Ovary (tissue), 9 donors: ENCODE measurements around the gene PEX6. TPM values are rescaled to one million over a fixed set of nuclear protein-coding genes. Genes with fewer than 3 reads are reported as not detected.

Experiments
- DNase-seq, 5 donors: peaks; one replicate each; pipeline ENCODE4 v3.0.0-alpha.2; 2019 to 2020
- H3K27ac ChIP-seq, 2 donors: fragments of 200-600 bp; one replicate each; pipeline versions ENCODE4 v1.5.1 to v1.8.0; 2019 to 2022
- H3K27me3 ChIP-seq: fragments of 200-600 bp; one replicate; pipeline ENCODE4 v1.8.0; 2022
- H3K36me3 ChIP-seq: fragments of 200-600 bp; sonication (generic); one replicate; pipeline ENCODE4 v1.5.1; 2019
- H3K4me1 ChIP-seq: one replicate; pipeline ENCODE4 v1.8.1; 2013; ENCODE audit warnings: mild to moderate bottlenecking, moderate library complexity; ENCODE audit not compliant: insufficient read depth
- H3K4me3 ChIP-seq: fragments of 200-600 bp; sonication (generic); one replicate; pipeline ENCODE4 v1.5.1; 2017
- H3K9me3 ChIP-seq, 2 donors: fragments of 200-600 bp in 1 of 2; sonication (generic) in 1 of 2; one replicate each; pipeline versions ENCODE4 v1.5.1 to v1.8.1; 2013 to 2019; ENCODE audit warnings: mild to moderate bottlenecking in 1 of 2, moderate library complexity in 1 of 2
- CTCF ChIP-seq, 3 donors: fragments of 450-650 bp in 2 of 3; fragments of 200-600 bp in 1 of 3; IDR thresholded peaks; one replicate each; pipeline versions ENCODE4 v1.5.1 to v1.8.0; 2016 to 2022; ENCODE audit warnings: antibody characterized with exemption in 3 of 3, mild to moderate bottlenecking in 1 of 3
- EP300 ChIP-seq: sonication (generic); formaldehyde crosslinking; IDR thresholded peaks from one replicate; pipeline ENCODE4 v1.6.1; 2017; ENCODE audit warnings: antibody characterized with exemption
- POLR2A ChIP-seq: fragments of 450-650 bp; IDR thresholded peaks from one replicate; pipeline ENCODE4 v1.6.1; 2017; ENCODE audit warnings: antibody characterized with exemption, mild to moderate bottlenecking, moderate library complexity
- WGBS, 3 donors: extraction: QIAGEN DNeasy Blood & Tissue Kit in 1 of 3; methylation state at CpG; one replicate each; pipeline versions ENCODE4 v1.1.5 to v1.1.7; 2013 to 2017; 5-methylcytosine and 5-hydroxymethylcytosine counted together
- intact Hi-C, 4 donors: fragments of 100-400 bp; cut with DNase I; formaldehyde crosslinking; loops; one replicate each; pipeline versions ENCODE4 v1.11.0 to v1.15.1; 2022 to 2023
- polyA plus RNA-seq, 2 donors: library from polyadenylated mRNA; stranded (reverse); fragments of 200-250 nt in 1 of 2; fragments of 350-450 nt in 1 of 2; fragmentation: Illumina TruSeq in 1 of 2; extraction: RNeasy Lipid Tissue Mini Kit (QIAGEN cat#74804) in 1 of 2; gene quantifications; one replicate each; pipeline ENCODE4 v1.2.3, GENCODE V29; 2013 to 2014
- total RNA-seq, 7 donors: library from RNA; depleted of rRNA in 2 of 7; stranded (reverse); fragments of >200 nt in 2 of 7; fragmentation: NEBNext Ultra II Directional in 3 of 7; extraction: Animal tissue kit (Norgen Biotek cat#: 25700) in 3 of 7; gene quantifications; one replicate each; pipeline versions ENCODE4 v1.1.0 to v1.2.4, GENCODE V29; 2016 to 2023
- donor health status: DM: no; HTN: no; CAD: no; lungs with moderate emphysema.
- donor health status: DM: no; HTN: no; CAD: no.
- donor health status: Bipolar disorder and iron deficiency.
- donor health status: DM: yes; HTN: yes; CAD: no.
- donor health status: DM: no; HTN: no; CAD: no.
- donor health status: DM: yes; HTN: yes; CAD: no.

The PEX6 gene
- total and polyA plus RNA-seq, 9 donors: 8.8 to 41.0 (median 29.8) TPM

GRCh38 chr6:42989923-42990322 lies 10.9 kb upstream of the PEX6 start:
- H3K4me3 ChIP-seq: no peak overlapping the region
- intact Hi-C loops: no loop called here
- WGBS, 3 donors: 73 to 83% (median 76%) methylated on average over 5 of the region's 5 CpGs
- no peaks in the 10 kb centered on the region for H3K27me3 ChIP-seq
- TF ChIP-seq POLR2A (no peak), EP300 (no peak), CTCF (IDR thresholded peaks at IDR 0.05) (no peak)
- no peak overlapping the region for H3K27ac ChIP-seq
- H3K36me3 ChIP-seq: no peaks in the 10 kb centered on the region
- DNase-seq: no peak
- peaks cover 7% of the 10 kb centered on the region for H3K4me1 ChIP-seq
- no peaks in the 10 kb centered on the region for H3K9me3 ChIP-seq

DNA sequence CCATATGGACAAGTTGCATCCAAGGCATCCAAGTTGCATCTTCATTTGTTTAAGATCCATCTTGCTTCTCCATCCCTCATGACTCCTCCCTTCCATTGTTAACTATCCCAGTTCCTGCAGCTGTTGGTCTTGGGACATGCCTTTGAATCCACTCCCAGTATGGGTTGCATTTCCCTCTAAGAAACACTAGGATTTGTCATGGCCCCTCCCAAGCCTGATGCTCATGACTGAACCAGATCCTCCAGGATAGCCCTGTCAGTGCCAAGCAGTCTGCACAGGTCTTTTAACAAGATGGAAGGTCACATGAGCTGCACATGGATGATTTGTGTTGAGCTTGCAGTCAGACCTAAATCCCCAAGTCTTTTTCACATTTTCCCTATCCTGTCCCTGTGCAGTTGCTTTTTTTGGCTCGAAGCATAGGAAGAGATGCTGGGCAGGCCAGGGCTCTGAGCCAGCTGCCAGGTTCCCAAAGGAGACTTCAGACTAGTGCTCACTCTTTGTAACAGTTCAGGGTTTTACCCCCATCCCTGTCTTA lies 9.6 kb upstream of the PEX6 start:
- DNase-seq: no peak
- H3K36me3 ChIP-seq: no peaks in the 10 kb centered on the region
- H3K4me1 ChIP-seq: peaks cover 10% of the 10 kb centered on the region
- H3K4me3 ChIP-seq: no peak overlapping the region
- intact Hi-C loops: no loop called here
- H3K27me3 ChIP-seq: no peaks in the 10 kb centered on the region
- no peaks in the 10 kb centered on the region for H3K9me3 ChIP-seq
- H3K27ac ChIP-seq: no peak overlapping the region
- TF ChIP-seq EP300 (no peak), POLR2A (no peak), CTCF (IDR thresholded peaks at IDR 0.05) (no peak)
- WGBS, 3 donors: 44 to 68% (median 48%) methylated on average over 1 of the region's 1 CpG

GRCh38 chr6:42987533-42988451 lies 8.8 kb upstream of the PEX6 start:
- Histone ChIP-seq H3K9me3 (no peaks in the 10 kb centered on the region), H3K4me3 (no peak overlapping the region), H3K27me3 (no peaks in the 10 kb centered on the region), H3K36me3 (no peaks in the 10 kb centered on the region), H3K4me1 (peaks cover 11% of the 10 kb centered on the region), H3K27ac (no peak overlapping the region)
- WGBS, 3 donors: 45 to 60% (median 57%) methylated on average over 5 of the region's 5 CpGs
- intact Hi-C loops: no loop called here
- no peak for DNase-seq
- TF ChIP-seq POLR2A (no peak), CTCF (IDR thresholded peaks at IDR 0.05) (no peak), EP300 (no peak)

DNA sequence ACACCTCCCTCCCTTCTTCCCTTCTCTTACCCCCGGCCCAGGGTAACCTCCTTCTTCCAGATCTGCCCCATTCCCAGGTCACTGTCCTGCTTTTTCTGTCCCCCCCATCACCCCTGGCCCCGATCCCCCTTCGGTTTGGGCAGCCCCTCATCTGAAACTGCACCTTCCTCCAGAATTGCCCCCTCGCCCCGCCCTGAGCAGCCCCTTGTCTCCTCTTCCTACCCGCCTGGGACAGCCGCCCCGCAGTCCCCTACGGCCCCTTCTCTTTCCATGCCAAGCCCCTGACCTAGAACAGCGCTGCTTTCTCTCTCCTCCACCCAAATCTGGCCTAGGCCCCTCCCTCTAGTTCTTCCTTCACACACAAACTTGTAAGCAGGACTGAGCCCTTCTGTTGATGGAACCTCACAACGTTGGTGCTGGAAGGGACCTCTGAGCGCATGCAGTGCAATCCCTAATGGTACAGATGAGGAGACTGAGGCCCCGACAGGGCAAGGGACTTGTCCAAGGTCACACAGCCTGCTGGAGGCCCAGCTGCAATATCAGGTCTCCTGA lies 6.0 kb upstream of the PEX6 start:
- no peak for TF ChIP-seq POLR2A
- no peak for TF ChIP-seq EP300
- TF ChIP-seq CTCF (IDR thresholded peaks at IDR 0.05): no peak
- peak in 1 of 5 donors; percentile 33 for DNase-seq
- intact Hi-C loops: no loop called here
- H3K36me3 ChIP-seq: no peaks in the 10 kb centered on the region
- peaks cover 14% of the 10 kb centered on the region for H3K4me1 ChIP-seq
- WGBS, 3 donors: 6 to 10% (median 7%) methylated on average over 13 of the region's 13 CpGs
- peak overlapping the region; percentile 56 to 72 for H3K27ac ChIP-seq
- H3K27me3 ChIP-seq: no peaks in the 10 kb centered on the region
- H3K4me3 ChIP-seq: peak overlapping the region; percentile 95
- no peaks in the 10 kb centered on the region for H3K9me3 ChIP-seq
